Natural killer cell (primary cell): ENCODE results near the gene CEP112. TPM values are rescaled to one million over a fixed set of nuclear protein-coding genes. Genes with fewer than 3 reads are reported as not detected.

Source experiments
- ATAC-seq, 3 donors: fragments of 150-1000 bp in 2 of 3; fragments of 200-7000 bp in 1 of 3; cut with Tn5 transposase; 1 replicate in 1 of 3; 2 replicates in 2 of 3; pipeline ENCODE4 v1.10.0; 2021; ENCODE audit warnings: mild to moderate bottlenecking in 2 of 3, moderate library complexity in 2 of 3
- DNase-seq, 2 donors: peaks; one replicate each; pipeline versions ENCODE4 v3.0.0 to v3.0.0-alpha.2; 2013 to 2021; ENCODE audit warnings: mixed read lengths in 1 of 2
- H3K27ac ChIP-seq: one replicate; pipeline ENCODE4 v1.5.1; 2013; ENCODE audit warnings: mild to moderate bottlenecking, low read length
- H3K27me3 ChIP-seq: one replicate; pipeline ENCODE4 v1.6.1; 2013; ENCODE audit warnings: low read length; ENCODE audit not compliant: control insufficient read depth, insufficient read depth
- H3K36me3 ChIP-seq: one replicate; pipeline ENCODE4 v1.6.1; 2013; ENCODE audit warnings: low read length; ENCODE audit not compliant: control insufficient read depth, insufficient read depth
- H3K4me1 ChIP-seq: one replicate; pipeline ENCODE4 v1.6.1; 2013; ENCODE audit warnings: low read length; ENCODE audit not compliant: control insufficient read depth, insufficient read depth
- H3K4me3 ChIP-seq: one replicate; pipeline ENCODE4 v1.5.1; 2013; ENCODE audit warnings: low read length
- H3K9me3 ChIP-seq: one replicate; pipeline ENCODE4 v1.6.1; 2013; ENCODE audit warnings: low read length; ENCODE audit not compliant: control insufficient read depth, insufficient read depth
- H3K27ac Mint-ChIP-seq, 2 donors: one replicate each; pipeline ENCODE4 v1.8.0; 2022; ENCODE audit warnings: mild to moderate bottlenecking in 2 of 2, mixed read lengths in 2 of 2, moderate library complexity in 1 of 2
- H3K27me3 Mint-ChIP-seq, 2 donors: one replicate each; pipeline ENCODE4 v1.8.0; 2022; ENCODE audit warnings: low read depth in 2 of 2, mixed read lengths in 2 of 2
- H3K36me3 Mint-ChIP-seq: one replicate; pipeline ENCODE4 v1.8.0; 2022; ENCODE audit warnings: mixed read lengths
- H3K4me1 Mint-ChIP-seq, 2 donors: one replicate each; pipeline ENCODE4 v1.8.0; 2022; ENCODE audit warnings: mixed read lengths in 2 of 2
- H3K4me3 Mint-ChIP-seq: one replicate; pipeline ENCODE4 v1.8.0; 2022; ENCODE audit warnings: mild to moderate bottlenecking, moderate library complexity, mixed read lengths
- H3K9me3 Mint-ChIP-seq, 2 donors: one replicate each; pipeline ENCODE4 v1.8.0; 2022; ENCODE audit warnings: mixed read lengths in 2 of 2
- WGBS: methylation state at CpG from one replicate; pipeline ENCODE4 v1.1.7; 2013; ENCODE audit warnings: missing lambda C conversion rate; ENCODE audit not compliant: insufficient coverage; 5-methylcytosine and 5-hydroxymethylcytosine counted together
- intact Hi-C: fragments of 100-400 bp; cut with micrococcal nuclease; formaldehyde crosslinking; loops from one replicate; pipeline ENCODE4 v1.14.2; 2022
- total RNA-seq, 4 donors: library from RNA; stranded (reverse); fragments of 120-200 nt in 1 of 4; gene quantifications; one replicate each; pipeline versions ENCODE4 v1.2.3 to v1.2.4, GENCODE V29; 2013 to 2022
- TF ChIP-seq, protein P1 (sequence below): fragments of 200-600 bp; IDR thresholded peaks from one replicate; pipeline ENCODE4 v1.8.0; 2022; ENCODE audit warnings: antibody characterized with exemption

The CEP112 gene
- total RNA-seq, 3 donors from 2014 or later (not counting 1 experiment from before 2014, with no cell fraction given) = 0.60 to 1.1 (median 0.85) TPM

GRCh38 chr17:66114609-66115008 lies 77.3 kb downstream of the CEP112 start:
- H3K4me1 Mint-ChIP-seq = no peaks in the 10 kb centered on the region
- no peaks in the 10 kb centered on the region for H3K27me3 ChIP-seq
- H3K4me3 Mint-ChIP-seq = no peak overlapping the region
- 92% methylated on average over 2 of the region's 2 CpGs for WGBS
- intact Hi-C loops = no loop called here
- DNase-seq (no peak), ATAC-seq (no peak)
- TF ChIP-seq, protein P1, sequence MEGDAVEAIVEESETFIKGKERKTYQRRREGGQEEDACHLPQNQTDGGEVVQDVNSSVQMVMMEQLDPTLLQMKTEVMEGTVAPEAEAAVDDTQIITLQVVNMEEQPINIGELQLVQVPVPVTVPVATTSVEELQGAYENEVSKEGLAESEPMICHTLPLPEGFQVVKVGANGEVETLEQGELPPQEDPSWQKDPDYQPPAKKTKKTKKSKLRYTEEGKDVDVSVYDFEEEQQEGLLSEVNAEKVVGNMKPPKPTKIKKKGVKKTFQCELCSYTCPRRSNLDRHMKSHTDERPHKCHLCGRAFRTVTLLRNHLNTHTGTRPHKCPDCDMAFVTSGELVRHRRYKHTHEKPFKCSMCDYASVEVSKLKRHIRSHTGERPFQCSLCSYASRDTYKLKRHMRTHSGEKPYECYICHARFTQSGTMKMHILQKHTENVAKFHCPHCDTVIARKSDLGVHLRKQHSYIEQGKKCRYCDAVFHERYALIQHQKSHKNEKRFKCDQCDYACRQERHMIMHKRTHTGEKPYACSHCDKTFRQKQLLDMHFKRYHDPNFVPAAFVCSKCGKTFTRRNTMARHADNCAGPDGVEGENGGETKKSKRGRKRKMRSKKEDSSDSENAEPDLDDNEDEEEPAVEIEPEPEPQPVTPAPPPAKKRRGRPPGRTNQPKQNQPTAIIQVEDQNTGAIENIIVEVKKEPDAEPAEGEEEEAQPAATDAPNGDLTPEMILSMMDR = no peak
- H3K4me3 ChIP-seq = no peak overlapping the region
- H3K36me3 ChIP-seq = no peaks in the 10 kb centered on the region
- no peak overlapping the region for H3K27ac ChIP-seq
- no peaks in the 10 kb centered on the region for H3K36me3 Mint-ChIP-seq
- H3K9me3 Mint-ChIP-seq = peaks cover 0 to 2% of the 10 kb centered on the region in 2 donors
- no peak overlapping the region for H3K27ac Mint-ChIP-seq
- H3K4me1 ChIP-seq = no peaks in the 10 kb centered on the region
- H3K9me3 ChIP-seq = no peaks in the 10 kb centered on the region
- peaks cover 2 to 24% of the 10 kb centered on the region in 2 donors for H3K27me3 Mint-ChIP-seq

DNA sequence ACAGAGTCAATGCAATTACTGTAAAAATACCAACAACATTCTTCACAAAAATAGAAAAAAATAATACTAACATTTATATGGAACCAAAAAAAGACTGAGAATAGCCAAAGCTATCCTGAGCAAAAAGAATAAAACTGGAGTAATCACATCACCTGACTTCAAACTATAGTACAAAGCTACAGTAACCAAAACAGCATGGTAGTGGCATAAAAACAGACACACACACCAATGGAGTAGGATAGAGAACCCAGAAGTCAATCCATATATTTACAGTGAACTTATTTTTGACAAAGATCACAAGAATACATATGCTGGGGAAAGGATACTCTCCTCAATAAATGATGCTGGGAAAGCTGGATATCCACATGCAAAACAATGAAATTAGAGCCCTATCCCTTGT lies 84.2 kb downstream of the CEP112 start:
- Histone ChIP-seq H3K4me3 (no peak overlapping the region), H3K27me3 (no peaks in the 10 kb centered on the region), H3K27ac (no peak overlapping the region), H3K9me3 (no peaks in the 10 kb centered on the region), H3K36me3 (no peaks in the 10 kb centered on the region), H3K4me1 (no peaks in the 10 kb centered on the region)
- intact Hi-C loops = no loop called here
- Mint-ChIP-seq H3K4me1 (no peaks in the 10 kb centered on the region), H3K27me3 (peaks cover 5 to 23% of the 10 kb centered on the region in 2 donors), H3K36me3 (no peaks in the 10 kb centered on the region), H3K9me3 (no peaks in the 10 kb centered on the region), H3K4me3 (no peak overlapping the region), H3K27ac (no peak overlapping the region)
- ATAC-seq (no peak), DNase-seq (no peak)
- TF ChIP-seq, protein P1 = no peak

GRCh38 chr17:66098040-66098439 lies 93.9 kb downstream of the CEP112 start:
- Mint-ChIP-seq H3K4me3 (no peak overlapping the region), H3K36me3 (no peaks in the 10 kb centered on the region), H3K27ac (no peak overlapping the region), H3K27me3 (peaks cover 6 to 10% of the 10 kb centered on the region in 2 donors), H3K4me1 (no peaks in the 10 kb centered on the region), H3K9me3 (no peaks in the 10 kb centered on the region)
- Histone ChIP-seq H3K4me1 (no peaks in the 10 kb centered on the region), H3K27me3 (no peaks in the 10 kb centered on the region), H3K9me3 (no peaks in the 10 kb centered on the region), H3K4me3 (no peak overlapping the region), H3K36me3 (no peaks in the 10 kb centered on the region), H3K27ac (no peak overlapping the region)
- WGBS = 87% methylated on average over 3 of the region's 3 CpGs
- no peak for DNase-seq
- no peak for ATAC-seq
- intact Hi-C loops = no loop called here
- TF ChIP-seq, protein P1 = no peak

DNA sequence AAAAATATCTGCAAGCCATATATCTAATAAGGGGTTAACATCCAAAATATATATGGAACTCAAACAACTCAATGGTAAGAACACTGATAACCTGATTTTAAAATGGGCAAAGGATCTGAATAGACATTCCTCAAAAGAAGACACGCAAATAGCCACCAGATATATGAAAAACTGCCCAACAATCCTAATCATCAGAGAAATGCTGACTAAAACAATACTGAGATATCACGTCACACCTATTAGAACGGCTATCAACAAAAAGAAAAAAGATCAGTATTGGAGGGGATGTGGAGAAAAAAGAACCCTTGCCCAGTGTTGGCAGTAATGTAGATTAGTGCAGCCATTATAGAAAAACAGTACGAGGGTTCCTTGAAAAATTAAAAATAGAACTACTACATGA lies 97.2 kb downstream of the CEP112 start:
- TF ChIP-seq, protein P1 = no peak
- Mint-ChIP-seq H3K27me3 (peaks cover 4 to 17% of the 10 kb centered on the region in 2 donors), H3K4me3 (no peak overlapping the region), H3K4me1 (no peaks in the 10 kb centered on the region), H3K9me3 (no peaks in the 10 kb centered on the region), H3K36me3 (peaks cover 1% of the 10 kb centered on the region), H3K27ac (no peak overlapping the region)
- Histone ChIP-seq H3K9me3 (no peaks in the 10 kb centered on the region), H3K27me3 (no peaks in the 10 kb centered on the region), H3K4me3 (no peak overlapping the region), H3K4me1 (no peaks in the 10 kb centered on the region), H3K27ac (no peak overlapping the region), H3K36me3 (no peaks in the 10 kb centered on the region)
- no peak for ATAC-seq
- 75% methylated on average over 1 of the region's 4 CpGs for WGBS
- intact Hi-C loops = no loop called here
- DNase-seq = no peak
